C1 segment of cervical spinal cord (tissue), 14 donors: Measurements from ENCODE around the gene RNF111.
"Not testable (repeated sequence)": the region's sequence is repeated elsewhere in the genome, so short reads cannot be mapped to it uniquely, and the experiment has no call there.

ENCODE experiments used
- DNase-seq, 14 donors: peaks; one replicate each; lab custom pipeline; 2025; lab: John Stamatoyannopoulos, UW

The RNF111 gene

GRCh38 chr15:59059076-59059597 is 71.7 kb downstream of the RNF111 start:
- no peak for DNase-seq

- DNase-seq, result no peak
These were observed 72.9 kb downstream of the RNF111 start for GRCh38 chr15:59060348-59060747.

GRCh38 chr15:59063042-59063441 is 75.6 kb downstream of the RNF111 start:
- DNase-seq, result no peak

- DNase-seq, result no peak
These were observed 82.0 kb downstream of the RNF111 start for GRCh38 chr15:59069430-59069829.

- DNase-seq, result no peak
These were observed 87.1 kb downstream of the RNF111 start for GRCh38 chr15:59074607-59075006.

GRCh38 chr15:59087731-59088130 is 100.3 kb downstream of the RNF111 start:
- no peak for DNase-seq

GRCh38 chr15:59094077-59094476 is 106.6 kb downstream of the RNF111 start:
- no peak for DNase-seq

- DNase-seq, result no peak
These were observed 109.0 kb downstream of the RNF111 start for GRCh38 chr15:59096429-59096828.

- no peak for DNase-seq
These were observed 111.8 kb downstream of the RNF111 start for GRCh38 chr15:59099162-59099685.

GRCh38 chr15:59104602-59104911 is 117.1 kb downstream of the RNF111 start:
- DNase-seq, result peak in 2 of 14 donors; percentile 17 to 60

- DNase-seq, result peak; percentile 1 to 85 (median 72)
These were observed 117.7 kb downstream of the RNF111 start, which contains the start of gene CCNB2 for GRCh38 chr15:59104912-59105732. Gene CCNB2, plus strand, starts transcription at chr15:59105146. Its CDS starts 123 bp downstream, at chr15:59105269.

GRCh38 chr15:59105854-59106253 is 118.4 kb downstream of the RNF111 start:
- DNase-seq, result no peak

GRCh38 chr15:59111251-59111650 is 123.8 kb downstream of the RNF111 start:
- no peak for DNase-seq

- DNase-seq, result no peak
These were observed 127.6 kb downstream of the RNF111 start for GRCh38 chr15:59115047-59115446.

GRCh38 chr15:59116141-59116540 is 128.7 kb downstream of the RNF111 start:
- DNase-seq, result peak in 1 of 14 donors; percentile 13

GRCh38 chr15:59116771-59117170 is 129.3 kb downstream of the RNF111 start:
- no peak for DNase-seq

GRCh38 chr15:59119625-59120024 is 132.2 kb downstream of the RNF111 start:
- no peak for DNase-seq

GRCh38 chr15:59120937-59121336 is 133.5 kb downstream of the RNF111 start:
- no peak for DNase-seq

GRCh38 chr15:59124261-59124660 is 136.8 kb downstream of the RNF111 start:
- no peak for DNase-seq

GRCh38 chr15:59125683-59126082 is 138.2 kb downstream of the RNF111 start:
- DNase-seq, result not testable (repeated sequence)

- DNase-seq, result not testable (repeated sequence)
These were observed 139.8 kb downstream of the RNF111 start for GRCh38 chr15:59127255-59127654.

GRCh38 chr15:59131456-59131855 is 144.0 kb downstream of the RNF111 start:
- DNase-seq, result no peak

GRCh38 chr15:59131969-59132562 is 144.6 kb downstream of the RNF111 start:
- no peak for DNase-seq
